Middle frontal gyrus (tissue), 1 donor: ENCODE measurements around the gene TNFRSF1B.

Experiments used
- DNase-seq: peaks from one replicate; pipeline ENCODE4 v3.0.0-alpha.2; 2015; ENCODE audit warnings: low spot score; ENCODE audit errors: extremely low spot score

The TNFRSF1B gene

DNA sequence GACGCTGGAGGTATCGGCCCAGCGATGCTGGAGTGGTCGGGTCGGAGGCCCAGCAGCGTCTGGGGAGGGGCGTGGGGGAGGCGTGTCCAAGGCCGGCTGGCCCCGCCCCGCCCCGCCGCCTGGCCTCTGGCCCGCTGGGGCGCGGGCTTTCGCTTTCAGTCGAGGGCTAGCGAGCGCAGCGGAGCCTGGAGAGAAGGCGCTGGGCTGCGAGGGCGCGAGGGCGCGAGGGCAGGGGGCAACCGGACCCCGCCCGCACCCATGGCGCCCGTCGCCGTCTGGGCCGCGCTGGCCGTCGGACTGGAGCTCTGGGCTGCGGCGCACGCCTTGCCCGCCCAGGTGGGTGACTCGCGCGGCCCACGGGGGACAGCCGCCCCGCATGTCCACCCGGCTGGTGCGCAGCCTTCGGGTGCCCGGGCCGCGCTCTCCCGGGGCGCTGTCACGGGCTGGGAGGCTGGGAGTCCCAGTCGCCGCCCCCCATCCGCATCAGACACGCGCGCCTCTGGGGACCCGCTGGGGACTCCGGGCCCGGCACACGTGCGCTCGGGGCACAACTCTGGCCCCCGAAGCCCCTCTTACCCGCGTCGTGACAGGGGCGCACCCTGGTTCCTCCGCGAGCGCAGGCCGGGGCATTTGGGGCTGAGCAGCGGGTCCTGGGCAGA lies at the start of gene TNFRSF1B:
Gene TNFRSF1B, plus strand, starts transcription at position 158 of the 659 bp plus-strand sequence. Its CDS starts 101 bp downstream, at position 259.
- DNase-seq = no peak

DNA sequence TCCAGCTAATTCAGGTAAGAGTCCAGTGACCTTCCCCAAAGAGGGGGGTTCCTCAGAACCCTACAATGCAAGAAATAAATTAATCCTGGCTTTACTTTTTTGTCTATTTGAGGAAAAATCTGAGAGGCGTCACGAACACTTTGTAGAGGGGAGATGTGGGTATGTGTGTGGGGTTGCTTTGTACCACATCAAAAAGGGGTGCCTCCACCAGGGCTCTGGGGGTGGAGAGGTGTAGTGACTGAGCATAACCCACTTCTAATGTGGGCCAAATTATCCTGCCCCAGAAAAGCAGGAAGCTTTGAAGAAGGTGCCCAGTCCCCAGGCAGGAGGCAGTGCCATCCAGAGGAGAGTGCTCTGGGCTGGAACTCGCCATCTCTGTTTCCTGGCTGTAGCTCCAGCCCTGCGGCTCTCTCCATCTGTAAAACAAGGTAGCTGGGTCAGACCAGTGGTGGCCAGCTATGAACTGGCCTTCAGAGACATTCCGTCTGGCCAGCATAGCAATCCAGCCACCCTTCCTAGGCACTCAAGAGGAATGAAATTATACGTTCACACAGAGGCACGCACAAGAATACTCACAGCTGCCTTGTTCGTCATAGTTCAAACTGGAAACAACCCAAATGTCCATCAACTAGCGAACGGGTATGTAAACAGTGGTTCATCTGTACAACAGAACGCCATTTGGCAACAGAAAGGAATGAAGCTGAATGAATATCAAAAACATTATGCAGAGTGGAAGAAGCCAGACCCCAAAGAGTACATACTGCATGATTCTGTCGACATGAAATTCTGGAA lies 45.4 kb upstream of the TNFRSF1B start:
- no peak for DNase-seq

DNA sequence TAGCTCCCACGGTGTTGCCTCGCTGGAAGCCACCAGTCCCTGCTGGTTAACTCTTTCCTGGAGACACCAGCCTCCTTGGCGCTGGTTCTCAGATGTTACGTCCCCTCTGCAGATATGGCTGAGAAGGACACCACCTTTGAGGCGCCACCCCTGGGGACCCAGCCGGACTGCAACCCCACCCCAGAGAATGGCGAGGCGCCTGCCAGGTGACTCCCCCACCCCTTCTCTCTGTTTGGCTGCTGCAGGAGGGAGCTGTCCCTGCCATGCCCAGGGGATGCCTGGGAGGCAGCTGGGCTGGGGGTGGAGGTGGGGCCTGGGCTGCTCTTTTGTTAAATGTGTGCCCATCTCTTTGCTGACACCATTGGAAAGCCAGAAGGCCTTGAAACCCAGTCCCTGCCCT lies 43.6 kb upstream of the TNFRSF1B start:
- no peak for DNase-seq

DNA sequence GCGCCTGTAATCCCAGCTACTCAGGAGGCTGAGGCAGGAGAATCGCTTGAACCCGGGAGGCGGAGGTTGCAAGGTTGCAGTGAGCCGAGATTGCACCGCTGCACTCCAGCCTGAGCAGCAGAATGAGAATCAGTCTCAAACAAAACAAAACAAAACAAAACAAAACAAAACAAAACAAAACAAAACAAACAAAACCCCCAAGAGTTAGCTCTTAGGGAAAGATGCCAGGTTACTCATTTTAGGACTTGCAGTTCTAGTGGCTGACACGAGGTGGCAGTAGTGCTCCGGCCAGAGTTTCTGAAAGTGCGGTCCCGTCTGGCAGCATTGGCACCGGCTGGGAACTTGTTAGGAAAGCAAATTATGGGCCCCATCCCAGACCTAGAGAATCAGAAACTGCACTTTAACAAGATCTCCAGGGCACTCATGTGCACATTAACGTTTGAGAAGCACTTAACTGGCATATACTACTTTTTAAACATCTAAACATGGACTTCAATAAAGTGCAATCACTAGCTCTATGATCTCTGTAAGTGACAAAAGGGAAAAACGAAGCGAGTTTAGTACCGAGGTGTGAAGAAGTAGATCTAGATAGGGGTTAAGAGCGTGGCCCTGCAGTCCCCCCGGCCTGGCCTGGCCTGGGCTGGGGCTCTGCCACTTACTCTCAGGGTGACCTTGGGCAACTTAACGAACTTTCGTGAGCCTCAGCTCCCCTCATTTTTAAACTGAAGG lies 41.9 kb upstream of the TNFRSF1B start:
- peak; percentile 38 for DNase-seq

DNA sequence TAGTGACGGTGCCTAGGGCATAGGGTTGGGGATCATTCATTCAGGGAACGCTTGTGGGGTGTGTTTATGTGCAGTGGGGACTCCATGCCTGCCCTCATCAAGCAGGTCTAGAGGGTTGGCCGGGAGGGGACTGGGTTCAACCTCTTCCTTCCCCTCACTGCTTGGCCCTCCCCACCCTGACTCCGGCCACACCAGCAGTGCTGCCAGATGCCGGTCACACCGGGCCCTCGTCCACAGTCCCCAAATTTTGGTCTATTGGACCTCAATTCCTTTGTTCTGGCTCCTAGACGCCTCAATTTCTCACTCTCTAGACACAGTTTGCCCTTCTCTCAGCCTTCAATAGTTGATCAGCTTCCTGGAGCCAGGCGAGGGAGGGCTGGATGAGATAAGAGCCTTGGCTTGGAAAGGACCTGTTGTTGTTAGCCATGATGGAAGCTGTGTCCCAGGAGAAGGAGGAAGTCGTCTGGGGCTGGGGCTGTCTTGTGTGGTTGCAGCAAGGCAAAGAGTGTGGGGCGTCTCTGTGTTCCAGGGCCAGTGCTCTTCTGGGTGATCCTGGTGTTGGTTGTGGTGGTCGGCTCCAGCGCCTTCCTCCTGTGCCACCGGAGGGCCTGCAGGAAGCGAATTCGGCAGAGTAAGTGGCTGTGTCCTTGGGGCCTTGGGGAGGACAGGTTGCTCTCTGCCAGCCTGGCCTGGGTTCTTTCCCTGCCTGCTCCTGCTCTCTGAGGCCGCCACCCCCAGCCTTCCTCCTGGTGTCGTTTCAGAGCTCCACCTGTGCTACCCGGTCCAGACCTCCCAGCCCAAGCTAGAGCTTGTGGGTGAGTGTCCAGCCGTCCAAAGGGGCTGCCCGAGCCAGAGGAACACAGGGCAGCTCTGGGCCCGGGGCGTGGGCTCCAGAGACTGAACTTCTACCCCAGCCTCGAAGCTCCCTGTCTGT lies 41.1 kb upstream of the TNFRSF1B start:
- DNase-seq = no peak

DNA sequence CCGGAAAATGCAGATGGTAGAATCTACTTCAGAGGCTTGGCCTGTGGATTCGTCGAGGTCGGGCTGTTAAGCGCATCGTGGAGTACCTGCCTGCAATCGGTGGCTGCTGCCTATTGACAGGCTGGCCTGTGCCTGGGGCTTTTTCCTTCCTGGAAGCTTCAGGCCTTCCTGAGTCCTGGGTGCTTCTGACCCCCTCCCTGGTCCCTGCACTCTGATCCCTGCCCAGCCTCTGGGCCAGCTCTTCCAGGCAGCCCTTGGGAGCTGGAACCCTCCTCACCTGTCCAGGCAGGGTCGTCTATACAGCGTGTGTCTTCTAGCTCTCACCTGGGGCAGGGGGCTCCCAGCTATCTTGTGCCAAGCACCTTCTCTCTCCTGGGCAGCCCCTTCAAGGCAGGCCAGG lies 40.0 kb upstream of the TNFRSF1B start:
- no peak for DNase-seq

DNA sequence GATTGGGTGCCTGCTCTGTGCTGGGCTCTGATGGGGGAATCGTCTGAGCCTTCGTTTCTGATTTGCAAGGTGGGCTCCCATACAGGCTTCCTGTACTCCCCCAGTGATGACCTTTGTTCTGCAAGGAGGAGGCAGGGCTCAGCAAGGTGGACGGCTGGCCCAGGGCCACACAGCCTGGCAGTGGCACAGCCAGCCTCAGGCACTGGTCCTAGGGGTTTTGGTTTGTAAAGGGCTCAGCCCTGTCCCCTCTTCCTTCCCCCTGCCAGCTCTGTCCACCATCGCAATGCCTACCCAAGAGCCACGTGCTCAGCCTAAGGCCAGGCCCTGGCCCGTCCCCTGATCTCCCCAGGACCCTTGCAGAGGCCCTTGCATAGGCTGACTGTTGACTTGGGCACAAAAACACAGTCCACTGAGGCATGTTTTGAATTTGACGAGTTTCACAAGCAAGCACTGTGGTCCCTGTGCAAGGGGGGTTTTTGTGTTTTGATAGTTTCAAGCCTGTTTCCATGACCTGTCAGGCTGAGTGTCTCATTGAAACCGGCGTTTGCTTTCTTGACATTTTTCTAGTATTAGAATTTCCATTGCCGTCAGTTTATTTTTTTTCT lies 39.5 kb upstream of the TNFRSF1B start:
- no peak for DNase-seq

DNA sequence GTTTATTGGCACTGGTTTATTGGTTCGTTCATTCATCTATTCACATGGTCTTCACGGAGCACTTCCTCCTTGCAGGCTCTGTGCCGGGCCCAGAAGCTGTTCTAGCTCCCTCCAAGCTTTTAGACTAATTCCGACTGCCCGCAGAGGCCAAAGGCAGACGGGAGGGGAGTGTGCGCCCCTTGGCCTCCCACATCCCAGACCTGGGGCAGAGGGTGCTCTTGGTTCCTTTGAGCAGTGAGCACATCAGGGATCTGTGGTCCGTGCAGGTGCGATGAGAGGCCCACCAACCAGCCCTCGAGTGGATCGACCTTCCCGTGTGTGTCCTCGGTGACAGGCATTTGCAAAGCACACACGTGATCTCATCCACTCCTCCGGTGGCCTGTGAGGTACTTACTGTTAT lies 38.7 kb upstream of the TNFRSF1B start:
- no peak for DNase-seq

DNA sequence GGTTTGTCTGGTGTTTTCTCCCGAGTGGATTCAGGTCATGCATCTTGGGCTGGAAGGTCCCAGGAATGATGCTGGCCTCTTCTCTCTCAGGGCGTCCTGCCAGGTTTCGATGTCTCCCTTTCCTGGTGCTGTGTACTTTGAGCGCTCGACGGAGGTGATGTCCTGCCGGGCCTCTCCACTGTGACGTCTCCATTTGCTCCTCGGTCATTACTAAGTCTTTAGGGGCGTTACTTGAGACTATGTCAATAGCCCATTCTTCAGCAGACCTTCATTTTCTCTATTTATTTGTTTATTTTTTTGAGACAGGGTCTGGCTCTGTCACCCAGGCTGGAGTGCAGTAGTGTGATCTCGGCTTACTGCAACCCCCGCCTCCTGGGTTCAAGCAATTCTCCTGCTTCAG lies 37.2 kb upstream of the TNFRSF1B start:
- DNase-seq = no peak

DNA sequence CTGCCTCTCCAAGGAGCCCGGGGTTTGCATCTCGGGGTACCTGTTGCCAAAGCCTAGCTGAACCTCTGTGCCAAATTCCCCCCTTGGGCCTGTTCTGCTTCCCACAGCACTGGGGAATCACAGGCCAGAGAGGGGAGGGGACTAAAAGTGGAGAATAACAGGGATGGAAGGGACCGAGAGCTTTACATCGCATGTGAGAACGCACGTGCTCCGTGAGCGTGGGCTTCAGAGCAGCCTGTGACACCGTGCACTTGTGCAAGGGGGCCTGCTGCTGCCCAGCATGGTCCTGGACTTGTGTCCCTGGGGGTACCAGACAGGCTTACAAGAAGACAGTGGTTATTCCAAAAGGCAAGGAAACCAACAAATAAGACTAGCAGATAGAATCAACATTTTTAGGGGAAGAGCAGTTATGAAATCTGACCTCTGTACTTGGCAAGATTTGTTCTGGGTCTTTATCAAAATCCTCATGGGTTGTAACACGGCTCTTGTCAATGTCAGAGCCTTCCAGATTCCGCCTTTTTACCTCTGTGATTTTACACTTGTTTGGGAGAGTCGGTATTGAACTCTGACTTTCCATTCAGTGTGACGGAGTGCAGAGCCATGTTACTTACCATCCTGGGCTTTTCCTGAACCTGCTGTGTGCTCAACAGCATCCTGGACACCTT lies 36.2 kb upstream of the TNFRSF1B start:
- no peak for DNase-seq

DNA sequence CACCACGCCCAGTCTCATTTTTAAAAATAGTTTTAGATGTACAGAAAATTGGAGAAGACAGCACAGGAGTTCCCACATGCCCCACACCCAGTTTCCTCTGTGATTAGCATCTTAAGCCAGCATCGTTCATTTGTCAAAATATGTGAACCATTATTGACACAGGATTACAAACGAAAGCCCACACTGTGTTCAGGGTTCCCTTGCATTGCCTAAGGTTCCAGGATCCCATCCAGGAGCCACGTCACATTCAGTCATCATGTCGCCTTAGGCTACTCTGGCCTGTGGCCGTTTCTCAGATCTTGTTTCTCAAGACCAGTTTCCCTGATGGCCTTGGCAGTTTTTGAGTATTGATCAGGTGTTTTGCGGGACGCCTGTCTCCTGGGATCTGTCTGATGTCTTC lies 34.7 kb upstream of the TNFRSF1B start:
- DNase-seq = no peak

DNA sequence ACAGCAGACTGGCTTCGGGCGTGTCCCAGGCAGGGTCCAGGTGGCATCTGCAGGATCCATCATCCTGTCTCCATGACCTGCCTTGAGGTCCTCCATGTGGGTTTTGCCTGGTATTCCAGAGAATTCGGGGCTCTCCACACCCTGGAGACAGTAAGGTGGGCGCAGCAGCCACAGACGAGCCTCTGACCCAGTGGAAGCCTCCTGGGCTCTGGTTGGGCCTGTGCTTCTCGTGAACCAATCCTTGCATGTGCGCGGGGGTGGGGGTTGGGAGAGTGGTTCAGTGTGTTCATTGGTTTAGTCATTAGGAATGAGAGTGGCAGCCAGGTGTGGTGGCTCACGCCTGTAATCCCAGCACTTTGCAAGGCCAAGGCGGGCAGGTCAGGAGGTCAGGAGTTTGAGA lies 32.1 kb upstream of the TNFRSF1B start:
- no peak for DNase-seq

DNA sequence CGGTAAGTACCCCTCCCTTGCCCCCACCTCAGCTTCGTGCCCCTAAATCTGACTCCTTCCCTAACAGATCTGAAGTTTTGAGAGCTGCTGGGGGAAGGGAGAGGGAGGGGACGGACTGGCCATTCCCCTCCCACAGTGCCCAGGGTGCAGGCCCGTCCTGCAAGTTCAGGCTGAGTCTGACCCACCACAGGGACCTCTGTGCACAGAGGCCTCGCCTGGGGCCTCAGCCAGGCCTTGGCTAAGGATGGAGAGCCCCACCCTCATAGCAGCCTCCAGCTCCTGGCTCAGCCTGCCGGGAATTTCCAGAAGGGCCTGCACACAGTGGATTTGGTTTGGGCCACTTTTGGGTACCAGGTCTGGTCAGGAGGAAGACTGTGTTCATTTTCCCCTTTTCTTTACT lies 31.2 kb upstream of the TNFRSF1B start:
- no peak for DNase-seq

DNA sequence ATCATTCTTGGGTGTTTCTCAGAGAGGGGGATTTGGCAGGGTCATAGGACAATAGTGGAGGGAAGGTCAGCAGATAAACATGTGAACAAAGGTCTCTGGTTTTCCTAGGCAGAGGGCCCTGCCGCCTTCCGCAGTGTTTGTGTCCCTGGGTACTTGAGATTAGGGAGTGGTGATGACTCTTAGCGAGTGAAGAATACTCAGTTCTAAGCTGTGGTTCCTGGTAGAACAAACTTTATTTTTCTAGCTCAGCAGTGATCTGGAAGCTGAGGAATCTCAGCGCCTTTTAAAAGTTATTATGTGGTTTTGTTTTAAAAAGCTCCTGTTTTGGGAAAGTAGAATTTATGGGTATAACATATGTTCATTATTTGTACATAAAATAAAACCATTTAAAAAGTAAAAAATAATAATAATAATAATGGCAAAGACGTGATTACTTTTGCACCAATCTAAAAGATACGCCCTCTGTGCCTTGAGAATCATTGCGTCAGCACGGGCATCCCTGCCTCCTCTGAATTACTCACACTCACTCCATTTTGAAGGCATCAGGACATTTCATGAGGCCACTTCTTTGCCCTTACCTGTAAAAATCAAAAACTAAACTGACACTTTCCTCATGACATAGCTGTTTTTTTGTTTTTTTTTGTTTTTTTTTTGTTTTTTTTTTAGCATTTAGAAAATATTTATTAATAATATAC lies 29.7 kb upstream of the TNFRSF1B start:
- DNase-seq = no peak

DNA sequence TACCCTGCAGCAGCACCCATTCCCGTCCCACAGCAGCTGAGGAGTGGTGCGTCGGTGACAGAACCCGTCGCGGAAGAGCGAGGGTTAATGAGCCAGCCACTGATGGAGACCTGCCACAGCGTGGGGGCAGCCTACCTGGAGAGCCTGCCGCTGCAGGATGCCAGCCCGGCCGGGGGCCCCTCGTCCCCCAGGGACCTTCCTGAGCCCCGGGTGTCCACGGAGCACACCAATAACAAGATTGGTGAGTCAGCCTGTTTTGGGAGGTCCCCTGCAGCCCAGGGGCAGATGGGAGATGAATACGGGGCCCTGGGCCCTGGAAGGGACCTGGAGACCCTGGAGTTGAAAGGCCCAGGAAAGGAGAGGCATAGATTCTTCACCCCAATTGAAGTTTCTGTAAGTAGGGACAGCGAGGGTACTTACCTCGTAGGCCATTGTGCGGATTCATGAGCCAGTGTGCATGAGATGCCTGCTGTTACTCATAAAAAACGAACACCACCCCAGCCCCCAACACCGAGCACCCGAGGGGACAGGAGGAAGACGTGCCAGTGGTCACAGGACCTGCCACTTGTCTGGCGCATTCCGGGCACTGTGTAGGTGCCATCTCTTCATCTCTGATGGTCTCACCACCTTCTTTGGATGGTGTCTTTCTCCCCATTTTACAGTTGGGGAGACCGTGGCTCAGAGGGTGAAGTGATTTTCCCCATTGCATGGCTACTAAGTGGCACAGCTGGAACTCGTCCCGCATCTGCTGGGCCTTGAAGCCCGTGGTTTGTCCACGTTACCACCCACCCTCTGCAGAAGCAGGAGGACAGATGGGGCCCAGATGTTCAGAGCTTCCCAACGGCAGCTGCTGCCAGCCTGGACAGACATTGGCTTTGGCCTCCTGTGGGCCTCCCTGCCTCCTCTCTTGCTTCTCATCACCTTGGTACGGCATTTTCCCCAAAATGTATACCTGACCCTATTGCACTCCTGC lies 28.3 kb upstream of the TNFRSF1B start:
- no peak for DNase-seq

DNA sequence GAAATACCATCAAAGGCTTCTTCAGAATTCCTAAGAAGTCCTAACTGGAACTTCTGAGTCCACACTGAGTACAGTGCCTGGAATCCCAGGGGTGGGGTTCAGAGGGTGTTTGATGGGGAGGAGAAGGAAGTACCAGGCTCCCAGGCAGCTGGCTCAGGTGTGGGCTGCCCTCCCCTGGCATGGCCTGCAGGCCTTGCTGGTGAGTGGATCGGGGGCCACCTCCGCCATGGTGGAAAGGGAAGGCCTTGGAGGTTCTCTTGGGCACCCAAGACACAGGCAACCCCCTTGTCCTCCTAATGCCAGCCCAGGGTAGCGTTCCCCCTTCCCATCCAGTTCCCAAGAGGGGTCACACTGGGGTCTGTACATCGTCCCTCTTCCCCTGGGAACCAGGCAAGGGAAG lies 26.8 kb upstream of the TNFRSF1B start:
- no peak for DNase-seq

DNA sequence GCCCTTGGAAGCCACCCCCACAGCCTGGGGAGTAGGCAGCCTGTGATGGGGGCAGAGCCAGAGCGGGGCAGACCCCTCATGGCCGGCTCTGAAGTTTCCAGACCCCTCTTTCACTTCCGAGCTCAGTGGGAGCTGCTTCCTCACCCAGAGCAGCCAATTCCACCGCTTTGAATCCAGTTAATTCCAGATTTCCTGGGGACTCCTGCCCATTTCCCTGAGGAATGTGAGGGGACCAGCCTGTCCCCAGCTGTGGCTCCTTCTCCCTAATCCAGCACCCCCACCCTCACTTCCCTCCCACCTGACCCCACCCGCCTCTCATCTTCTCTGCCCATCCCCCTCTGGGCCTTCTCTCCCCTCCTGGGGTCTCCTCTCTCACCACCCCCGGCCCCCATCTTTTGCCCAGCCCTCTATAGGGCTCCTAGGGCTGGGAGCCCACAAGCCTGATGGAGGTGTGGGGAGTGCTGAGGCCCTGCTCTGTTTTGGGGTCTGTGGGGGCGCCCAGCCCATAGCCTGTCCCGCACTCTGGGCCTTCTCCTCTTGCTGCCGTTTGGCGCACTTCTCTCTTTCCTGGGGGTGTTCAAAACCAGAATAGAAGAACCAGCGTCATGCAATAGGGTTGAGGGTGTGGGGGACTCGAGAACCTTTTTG lies 26.2 kb upstream of the TNFRSF1B start:
- DNase-seq = no peak
